OCI-LY7 (cell line): ENCODE results near the gene MEF2B. TPM values are rescaled to one million over a fixed set of nuclear protein-coding genes. Genes with fewer than 3 reads are reported as not detected.
A peak's percentile ranks its signal among the peaks of the same experiment; 100 is the strongest.

ENCODE experiments used
- BruUV-seq: library from RNA; stranded (reverse); fragments of 400-500 nt; replicated peaks from 2 replicates; lab custom pipeline; 2021; lab: Mats Ljungman, UMichigan
- CTCF ChIA-PET: fragments of 300-600 bp; sonication (Branson Sonifier 250); formaldehyde crosslinking; loops from one replicate; lab custom pipeline; 2022; ENCODE audit warnings: antibody characterized with exemption; ENCODE audit not compliant: unreplicated experiment; lab: Charles Lee
- POLR2A ChIA-PET: fragments of 300-600 bp; sonication (Branson Sonifier 250); formaldehyde crosslinking; loops from one replicate; lab custom pipeline; 2022; ENCODE audit warnings: antibody characterized with exemption; lab: Charles Lee
- DNase-seq: peaks from one replicate; pipeline ENCODE4 v3.0.0-alpha.2; 2015; ENCODE audit warnings: low spot score
- H2AFZ ChIP-seq: fragments of 200-600 bp; sonication (generic), shearing (Covaris generic); 2 replicates; pipeline ENCODE4 v1.6.1; 2014; ENCODE audit warnings: mild to moderate bottlenecking, antibody characterized with exemption, low read length, moderate library complexity
- H3K27ac ChIP-seq: fragments of 200-600 bp; sonication (generic); 2 replicates; pipeline ENCODE4 v1.5.1; 2014; ENCODE audit warnings: mixed run types, low read depth, mild to moderate bottlenecking, moderate library complexity, low read length, inconsistent platforms; ENCODE audit not compliant: poor library complexity, severe bottlenecking
- H3K36me3 ChIP-seq: fragments of 200-600 bp; sonication (generic); 2 replicates; pipeline ENCODE4 v1.6.1; 2014; ENCODE audit warnings: mild to moderate bottlenecking, antibody characterized with exemption, low read length, moderate library complexity, mixed read lengths; ENCODE audit not compliant: insufficient read depth
- H3K4me1 ChIP-seq: fragments of 200-600 bp; sonication (generic); 2 replicates; pipeline ENCODE4 v1.5.1; 2014; ENCODE audit warnings: mild to moderate bottlenecking, low read length; ENCODE audit not compliant: insufficient read depth, poor library complexity, severe bottlenecking
- H3K4me2 ChIP-seq: fragments of 200-600 bp; sonication (generic); 2 replicates; pipeline ENCODE4 v1.6.1; 2014; ENCODE audit warnings: mild to moderate bottlenecking, low read length
- H3K4me3 ChIP-seq: fragments of 200-600 bp; sonication (generic); 2 replicates; pipeline ENCODE4 v1.5.1; 2014; ENCODE audit warnings: mild to moderate bottlenecking, low read depth, low read length; ENCODE audit not compliant: poor library complexity, severe bottlenecking
- H3K79me2 ChIP-seq: fragments of 200-600 bp; sonication (generic); 2 replicates; pipeline ENCODE4 v1.6.1; 2016; ENCODE audit warnings: low read depth, mild to moderate bottlenecking, low read length, moderate library complexity, mixed read lengths; ENCODE audit not compliant: insufficient read depth
- H3K9me2 ChIP-seq: fragments of 200-600 bp; sonication (generic); 2 replicates; pipeline ENCODE4 v1.6.1; 2016; ENCODE audit warnings: mild to moderate bottlenecking, low read length, mixed read lengths; ENCODE audit not compliant: insufficient read depth
- H3K9me3 ChIP-seq: fragments of 200-600 bp; sonication (generic); 2 replicates; pipeline ENCODE4 v1.6.1; 2014; ENCODE audit warnings: mild to moderate bottlenecking, mixed run types, low read length, mixed read lengths
- H4K20me1 ChIP-seq: fragments of 200-600 bp; sonication (generic); 2 replicates; pipeline ENCODE4 v1.6.1; 2014; ENCODE audit warnings: mild to moderate bottlenecking, antibody characterized with exemption, low read length, moderate library complexity, mixed read lengths; ENCODE audit not compliant: insufficient read depth
- CTCF ChIP-seq: fragments of 200-600 bp; sonication (generic); conservative IDR thresholded peaks from 2 replicates; pipeline ENCODE4 v1.5.1; 2014; ENCODE audit warnings: mild to moderate bottlenecking, antibody characterized with exemption, low read length, moderate library complexity, mixed read lengths
- EZH2phosphoT487 ChIP-seq: fragments of 200-600 bp; sonication (generic); IDR thresholded peaks from 2 replicates; pipeline ENCODE4 v1.6.1; 2018; ENCODE audit warnings: low read depth, borderline replicate concordance, mild to moderate bottlenecking, mixed run types, antibody characterized with exemption, low read length, moderate library complexity, mixed read lengths
- intact Hi-C: fragments of 100-400 bp; cut with micrococcal nuclease; formaldehyde crosslinking; loops from one replicate; pipeline ENCODE4 v1.10.0; 2022; ENCODE audit not compliant: unreplicated experiment
- total RNA-seq, 2 experiments: library from RNA; depleted of rRNA in 1 of 2; stranded (reverse); fragments of >200 nt in 1 of 2; shearing (Covaris generic) in 1 of 2; gene quantifications; 2 replicates each; pipeline ENCODE4 v1.2.3, GENCODE V29; 2014 to 2022

MEF2B gene
- total RNA-seq, 2 experiments from 2014 or later: 201 to 295 TPM

- H3K4me3 ChIP-seq: no peak overlapping the region
- no peak overlapping the region for H3K4me2 ChIP-seq
- no peaks in the 10 kb centered on the region for H3K4me1 ChIP-seq
- intact Hi-C loops: no loop called here
- peaks cover 16% of the 10 kb centered on the region; the same call in 1 of the 2 replicates for H3K9me3 ChIP-seq
- H3K9me2 ChIP-seq: no peaks in the 10 kb centered on the region
- no peak for DNase-seq
- peaks cover 59% of the 10 kb centered on the region for H3K36me3 ChIP-seq
- ChIA-PET POLR2A (interaction anchor here (0.6 kb wide), 1 partner anchor 356 kb away, joined by 3 read pairs; no protein-coding TSS in a partner anchor), CTCF (no interaction called here)
- H3K27ac ChIP-seq: no peak overlapping the region
- no peaks in the 10 kb centered on the region for H3K79me2 ChIP-seq
- no peak overlapping the region for H2AFZ ChIP-seq
- no peaks in the 10 kb centered on the region for H4K20me1 ChIP-seq
- BruUV-seq: no TSS peak
- TF ChIP-seq CTCF (no peak), EZH2phosphoT487 (no peak)
Measured at GRCh38 chr19:19122902-19123301, 47.2 kb downstream of the MEF2B start.

- H3K4me3 ChIP-seq: no peak overlapping the region
- no peak for DNase-seq
- H3K27ac ChIP-seq: no peak overlapping the region
- H3K4me1 ChIP-seq: no peaks in the 10 kb centered on the region
- CTCF ChIA-PET: no interaction called here
- intact Hi-C loops: no loop called here
- no peaks in the 10 kb centered on the region for H4K20me1 ChIP-seq
- H3K79me2 ChIP-seq: no peaks in the 10 kb centered on the region
- BruUV-seq: no TSS peak
- no peaks in the 10 kb centered on the region for H3K9me2 ChIP-seq
- peaks cover 59% of the 10 kb centered on the region for H3K36me3 ChIP-seq
- POLR2A ChIA-PET: no interaction called here
- peaks cover 16% of the 10 kb centered on the region; the same call in 1 of the 2 replicates for H3K9me3 ChIP-seq
- no peak overlapping the region for H3K4me2 ChIP-seq
- H2AFZ ChIP-seq: no peak overlapping the region
- TF ChIP-seq CTCF (no peak), EZH2phosphoT487 (no peak)
Measured at GRCh38 chr19:19121371-19121770, 48.7 kb downstream of the MEF2B start.

- Histone ChIP-seq H4K20me1 (no peaks in the 10 kb centered on the region), H3K36me3 (peaks cover 55% of the 10 kb centered on the region), H2AFZ (no peak overlapping the region), H3K27ac (no peak overlapping the region), H3K9me2 (no peaks in the 10 kb centered on the region), H3K4me3 (no peak overlapping the region), H3K4me1 (no peaks in the 10 kb centered on the region), H3K9me3 (peaks cover 16% of the 10 kb centered on the region; the same call in 1 of the 2 replicates), H3K4me2 (no peak overlapping the region), H3K79me2 (no peaks in the 10 kb centered on the region)
- POLR2A ChIA-PET: interaction anchor here (0.6 kb wide), 1 partner anchor 135 kb away, joined by 3 read pairs; no protein-coding TSS in a partner anchor
- CTCF ChIA-PET: no interaction called here
- BruUV-seq: no TSS peak
- no peak for TF ChIP-seq CTCF
- TF ChIP-seq EZH2phosphoT487: no peak
- peak; percentile 70 for DNase-seq
- intact Hi-C loops: no loop called here
Measured at GRCh38 chr19:19120308-19121231, 49.5 kb downstream of the MEF2B start.
